ENCODE data around the gene HOATZ. TPM values are rescaled to one million over a fixed set of nuclear protein-coding genes. Genes with fewer than 3 reads are reported as not detected.

The HOATZ gene
- total RNA-seq, 1 donor from 2014 or later, result not detected

- H3K27ac Mint-ChIP-seq (ENCODE audit: unreplicated experiment), result no peak overlapping the region
- peaks cover 11% of the 10 kb centered on the region for H3K9me3 Mint-ChIP-seq (ENCODE audit: low read depth)
- peaks cover 2% of the 10 kb centered on the region for H3K4me1 Mint-ChIP-seq (ENCODE audit: low read depth)
- peaks cover 2% of the 10 kb centered on the region for H3K36me3 Mint-ChIP-seq (ENCODE audit: low read depth)
- peaks cover 5% of the 10 kb centered on the region for H3K27me3 Mint-ChIP-seq (ENCODE audit: low read depth)
- TF ChIP-seq, protein P1, sequence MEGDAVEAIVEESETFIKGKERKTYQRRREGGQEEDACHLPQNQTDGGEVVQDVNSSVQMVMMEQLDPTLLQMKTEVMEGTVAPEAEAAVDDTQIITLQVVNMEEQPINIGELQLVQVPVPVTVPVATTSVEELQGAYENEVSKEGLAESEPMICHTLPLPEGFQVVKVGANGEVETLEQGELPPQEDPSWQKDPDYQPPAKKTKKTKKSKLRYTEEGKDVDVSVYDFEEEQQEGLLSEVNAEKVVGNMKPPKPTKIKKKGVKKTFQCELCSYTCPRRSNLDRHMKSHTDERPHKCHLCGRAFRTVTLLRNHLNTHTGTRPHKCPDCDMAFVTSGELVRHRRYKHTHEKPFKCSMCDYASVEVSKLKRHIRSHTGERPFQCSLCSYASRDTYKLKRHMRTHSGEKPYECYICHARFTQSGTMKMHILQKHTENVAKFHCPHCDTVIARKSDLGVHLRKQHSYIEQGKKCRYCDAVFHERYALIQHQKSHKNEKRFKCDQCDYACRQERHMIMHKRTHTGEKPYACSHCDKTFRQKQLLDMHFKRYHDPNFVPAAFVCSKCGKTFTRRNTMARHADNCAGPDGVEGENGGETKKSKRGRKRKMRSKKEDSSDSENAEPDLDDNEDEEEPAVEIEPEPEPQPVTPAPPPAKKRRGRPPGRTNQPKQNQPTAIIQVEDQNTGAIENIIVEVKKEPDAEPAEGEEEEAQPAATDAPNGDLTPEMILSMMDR (IDR thresholded peaks at IDR 0.05), result no peak
- no peak overlapping the region for H3K4me3 Mint-ChIP-seq (ENCODE audit: unreplicated experiment)
- no peak for DNase-seq (ENCODE audit: low spot score)
Measured at GRCh38 chr11:111474432-111474831, 40.1 kb upstream of the HOATZ start.

DNA sequence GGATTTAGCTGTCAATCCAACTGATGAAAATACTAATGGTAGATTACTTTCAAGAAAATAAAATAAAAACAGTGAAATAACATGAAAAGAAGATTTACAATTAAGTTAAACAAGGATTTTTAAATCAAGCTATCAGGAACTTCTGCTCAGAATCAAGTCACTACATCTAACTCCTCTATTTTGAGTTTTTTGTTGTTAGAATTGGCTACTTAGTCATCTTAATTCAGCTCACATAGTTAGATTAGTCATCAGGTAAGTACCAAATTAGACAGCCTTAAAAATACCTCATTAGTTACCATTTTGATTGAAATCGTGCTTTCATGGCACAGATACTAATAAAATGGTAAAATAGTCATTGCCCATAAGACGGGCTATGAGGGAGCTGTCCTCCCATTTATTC is 38.2 kb upstream of the HOATZ start:
- H3K9me3 Mint-ChIP-seq (ENCODE audit: low read depth), result peaks cover 27% of the 10 kb centered on the region
- peaks cover 5% of the 10 kb centered on the region for H3K27me3 Mint-ChIP-seq (ENCODE audit: low read depth)
- no peaks in the 10 kb centered on the region for H3K4me1 Mint-ChIP-seq (ENCODE audit: low read depth)
- peaks cover 7% of the 10 kb centered on the region for H3K36me3 Mint-ChIP-seq (ENCODE audit: low read depth)
- no peak overlapping the region for H3K4me3 Mint-ChIP-seq (ENCODE audit: unreplicated experiment)
- TF ChIP-seq, protein P1 (IDR thresholded peaks at IDR 0.05), result no peak
- DNase-seq (ENCODE audit: low spot score), result no peak
- no peak overlapping the region for H3K27ac Mint-ChIP-seq (ENCODE audit: unreplicated experiment)

DNA sequence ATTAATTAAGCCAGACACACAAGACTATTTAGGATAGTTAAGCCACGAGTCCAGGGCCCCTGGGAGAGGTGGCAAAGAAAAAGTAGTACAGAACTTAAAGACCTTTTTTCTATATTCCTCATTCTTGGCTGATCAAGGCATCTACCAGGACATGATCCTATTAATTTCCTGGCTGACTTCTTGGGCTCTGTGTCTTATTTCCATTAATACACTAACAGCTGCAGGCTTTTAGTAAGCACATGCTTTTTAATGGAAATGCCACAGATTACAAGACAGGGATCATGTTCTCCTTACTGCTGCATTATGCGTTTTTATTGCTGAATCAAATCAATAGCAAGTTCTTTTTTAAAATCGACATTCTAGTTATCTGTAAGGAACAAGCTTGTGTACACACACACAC is 37.6 kb upstream of the HOATZ start:
- Mint-ChIP-seq H3K4me3 (ENCODE audit: unreplicated experiment) (no peak overlapping the region), H3K4me1 (ENCODE audit: low read depth) (no peaks in the 10 kb centered on the region), H3K36me3 (ENCODE audit: low read depth) (peaks cover 7% of the 10 kb centered on the region), H3K9me3 (ENCODE audit: low read depth) (peaks cover 27% of the 10 kb centered on the region), H3K27ac (ENCODE audit: unreplicated experiment) (no peak overlapping the region), H3K27me3 (ENCODE audit: low read depth) (peaks cover 5% of the 10 kb centered on the region)
- TF ChIP-seq, protein P1 (IDR thresholded peaks at IDR 0.05), result no peak
- DNase-seq (ENCODE audit: low spot score), result no peak

DNA sequence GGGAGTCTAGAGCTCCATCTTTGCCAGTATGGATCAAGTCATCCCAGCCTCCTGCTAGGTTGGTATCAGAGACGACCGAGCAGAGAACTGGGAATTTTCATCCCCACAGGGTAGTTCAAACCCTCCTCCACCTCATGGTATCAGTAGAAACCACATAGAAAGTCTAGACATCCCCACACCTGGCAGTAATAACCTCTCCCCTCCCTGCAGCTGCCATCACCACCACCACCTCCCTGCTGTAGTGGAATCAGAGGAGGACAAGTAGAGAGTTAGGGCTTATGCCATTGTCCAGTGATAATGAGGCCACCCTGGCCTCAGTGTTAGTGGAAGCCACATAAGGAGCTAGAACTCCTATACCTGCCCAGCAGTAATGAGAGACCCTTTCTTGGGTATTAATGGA is 36.7 kb upstream of the HOATZ start:
- no peak for DNase-seq (ENCODE audit: low spot score)
- Mint-ChIP-seq H3K4me1 (ENCODE audit: low read depth) (no peaks in the 10 kb centered on the region), H3K4me3 (ENCODE audit: unreplicated experiment) (no peak overlapping the region), H3K27ac (ENCODE audit: unreplicated experiment) (no peak overlapping the region), H3K36me3 (ENCODE audit: low read depth) (peaks cover 7% of the 10 kb centered on the region), H3K9me3 (ENCODE audit: low read depth) (peaks cover 34% of the 10 kb centered on the region), H3K27me3 (ENCODE audit: low read depth) (peaks cover 6% of the 10 kb centered on the region)
- TF ChIP-seq, protein P1 (IDR thresholded peaks at IDR 0.05), result no peak

GRCh38 chr11:111479666-111480065 is 34.9 kb upstream of the HOATZ start:
- Mint-ChIP-seq H3K27me3 (ENCODE audit: low read depth) (peaks cover 12% of the 10 kb centered on the region), H3K4me3 (ENCODE audit: unreplicated experiment) (no peak overlapping the region), H3K36me3 (ENCODE audit: low read depth) (peaks cover 12% of the 10 kb centered on the region), H3K9me3 (ENCODE audit: low read depth) (peaks cover 43% of the 10 kb centered on the region), H3K4me1 (ENCODE audit: low read depth) (no peaks in the 10 kb centered on the region), H3K27ac (ENCODE audit: unreplicated experiment) (no peak overlapping the region)
- DNase-seq (ENCODE audit: low spot score), result no peak
- TF ChIP-seq, protein P1 (IDR thresholded peaks at IDR 0.05), result peak; percentile 39

All from chondrocyte (in vitro differentiated cells).